Fibroblast of skin of right biceps (primary cell): ENCODE measurements around the gene KLHL36.

Source experiments
- DNase-seq: peaks from one replicate; pipeline ENCODE4 v3.0.0-alpha.2; 2013

The KLHL36 gene

GRCh38 chr16:84699712-84700445, 51.6 kb downstream of the KLHL36 start, which contains the start of gene USP10:
Gene USP10, plus strand, starts transcription at chr16:84700000. Its CDS starts 91 bp downstream, at chr16:84700091.
- peak; percentile 79 for DNase-seq

- DNase-seq, result no peak
Measured at GRCh38 chr16:84700446-84701300, 52.4 kb downstream of the KLHL36 start.

DNA sequence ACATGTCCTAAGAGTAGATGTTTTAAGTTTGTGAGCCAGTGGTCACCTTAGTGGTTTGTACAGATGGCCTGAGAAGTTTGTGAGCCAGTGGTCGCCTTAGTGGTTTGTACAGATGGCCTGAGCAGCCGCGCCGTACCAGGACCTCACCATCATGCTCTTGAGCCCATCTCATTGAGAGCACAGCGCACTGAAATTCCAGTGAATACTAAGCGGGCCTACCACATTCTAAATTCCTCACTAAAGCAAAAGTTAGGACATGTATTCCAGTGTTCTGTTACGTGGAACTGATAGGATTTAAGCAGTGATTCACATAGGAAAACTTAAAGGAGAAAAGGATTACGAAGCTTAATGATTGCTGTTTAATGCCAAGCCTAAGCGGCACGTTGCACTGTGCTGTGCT, 55.4 kb downstream of the KLHL36 start:
- no peak for DNase-seq

- no peak for DNase-seq
Measured at GRCh38 chr16:84704253-84704652, 55.9 kb downstream of the KLHL36 start.

GRCh38 chr16:84706856-84707255, 58.5 kb downstream of the KLHL36 start:
- DNase-seq, result no peak

- no peak for DNase-seq
Measured at GRCh38 chr16:84709609-84710008, 61.3 kb downstream of the KLHL36 start.

DNA sequence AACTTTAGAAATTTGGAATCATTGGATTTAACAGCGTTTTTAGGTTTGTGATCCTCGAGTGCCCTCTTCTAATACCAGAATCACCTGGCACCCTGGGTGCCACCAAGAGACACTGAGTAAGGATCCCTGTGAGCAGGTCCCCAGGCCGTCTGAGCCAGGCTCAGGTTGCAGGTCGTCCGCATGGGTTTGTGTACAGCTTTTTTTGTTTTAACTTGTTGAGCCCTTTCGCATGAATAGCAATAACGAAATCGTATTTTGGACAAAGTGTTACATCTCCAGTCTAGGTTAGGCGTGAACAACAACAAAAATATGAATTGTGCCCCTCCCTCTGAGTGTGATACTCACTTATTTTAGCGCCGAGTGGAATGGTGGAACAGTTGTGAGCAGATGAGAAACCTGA, 62.4 kb downstream of the KLHL36 start:
- DNase-seq, result no peak
